IMR-90 (cell line): ENCODE data around the gene VWA7. TPM values are rescaled to one million over a fixed set of nuclear protein-coding genes. Genes with fewer than 3 reads are reported as not detected.

Source experiments
- ATAC-seq: fragments of 200-7000 bp; cut with Tn5 transposase; 2 replicates; pipeline ENCODE4 v1.9.1; 2020; ENCODE audit warnings: low read depth, mild to moderate bottlenecking, moderate library complexity
- BruUV-seq: library from RNA; stranded (reverse); fragments of 400-500 nt; replicated peaks from 2 replicates; lab custom pipeline; 2021; lab: Mats Ljungman, UMichigan
- CTCF ChIA-PET: fragments of 300-600 bp; formaldehyde crosslinking; extraction: SDS; loops from one replicate; lab custom pipeline; 2021; ENCODE audit warnings: antibody characterized with exemption; lab: Yijun Ruan, JAX
- POLR2A ChIA-PET: fragments of 300-600 bp; sonication (Branson Sonifier 250); formaldehyde crosslinking; loops from one replicate; lab custom pipeline; 2022; ENCODE audit warnings: antibody characterized with exemption; ENCODE audit not compliant: unreplicated experiment; lab: Charles Lee
- DNase-seq: peaks from one replicate; pipeline ENCODE4 v3.0.0; 2013
- H2AFZ ChIP-seq: replicated peaks from 2 replicates; pipeline ENCODE3; 2013; ENCODE audit warnings: low read length, mild to moderate bottlenecking; ENCODE audit not compliant: poor library complexity
- H2AK5ac ChIP-seq: 2 replicates; pipeline ENCODE4 v1.6.1; 2013; ENCODE audit warnings: low read depth, low read length, inconsistent platforms
- H2AK9ac ChIP-seq: replicated peaks from 2 replicates; pipeline ENCODE3; 2013; ENCODE audit warnings: mild to moderate bottlenecking, low read depth, low read length, moderate library complexity; ENCODE audit not compliant: poor library complexity
- H2BK120ac ChIP-seq: 2 replicates; pipeline ENCODE4 v1.6.1; 2013; ENCODE audit warnings: low read depth, low read length, inconsistent platforms
- H2BK15ac ChIP-seq: 3 replicates; pipeline ENCODE4 v1.6.1; 2013; ENCODE audit warnings: low read depth, low read length, inconsistent platforms
- H2BK20ac ChIP-seq: 2 replicates; pipeline ENCODE4 v1.6.1; 2013; ENCODE audit warnings: low read depth, mild to moderate bottlenecking, inconsistent platforms, low read length, moderate library complexity
- H2BK5ac ChIP-seq: 2 replicates; pipeline ENCODE4 v1.6.1; 2013; ENCODE audit warnings: mild to moderate bottlenecking, low read depth, low read length, inconsistent platforms; ENCODE audit not compliant: poor library complexity, severe bottlenecking
- H3K14ac ChIP-seq: replicated peaks from 2 replicates; pipeline ENCODE4 v1.6.1; 2013; ENCODE audit warnings: low read depth, low read length, inconsistent platforms
- H3K18ac ChIP-seq: 2 replicates; pipeline ENCODE4 v1.6.1; 2013; ENCODE audit warnings: low read depth, low read length, control low read depth
- H3K23ac ChIP-seq: 2 replicates; pipeline ENCODE4 v1.6.1; 2013; ENCODE audit warnings: low read depth, low read length, inconsistent platforms
- H3K27ac ChIP-seq: 2 replicates; pipeline ENCODE4 v1.5.1; 2013; ENCODE audit warnings: mild to moderate bottlenecking, control low read depth, low read length; ENCODE audit not compliant: insufficient read depth
- H3K27me3 ChIP-seq: 2 replicates; pipeline ENCODE4 v1.6.1; 2013; ENCODE audit warnings: low read length; ENCODE audit not compliant: control insufficient read depth, insufficient read depth
- H3K36me3 ChIP-seq: 2 replicates; pipeline ENCODE4 v1.6.1; 2013; ENCODE audit warnings: low read length, mixed read lengths; ENCODE audit not compliant: control insufficient read depth, insufficient read depth
- H3K4ac ChIP-seq: 2 replicates; pipeline ENCODE4 v1.6.1; 2013; ENCODE audit warnings: low read depth, low read length, inconsistent platforms
- H3K4me1 ChIP-seq: 2 replicates; pipeline ENCODE4 v1.6.1; 2013; ENCODE audit warnings: low read length, mixed read lengths; ENCODE audit not compliant: control insufficient read depth, insufficient read depth
- H3K4me2 ChIP-seq: 2 replicates; pipeline ENCODE4 v1.6.1; 2013; ENCODE audit warnings: low read depth, mild to moderate bottlenecking, control low read depth, low read length, moderate library complexity
- H3K4me3 ChIP-seq: 2 replicates; pipeline ENCODE4 v1.5.1; 2013; ENCODE audit warnings: low read depth, mild to moderate bottlenecking, control low read depth, low read length, moderate library complexity; ENCODE audit not compliant: insufficient read depth
- H3K56ac ChIP-seq: 2 replicates; pipeline ENCODE4 v1.6.1; 2013; ENCODE audit warnings: low read length, inconsistent platforms; ENCODE audit not compliant: insufficient read depth; ENCODE audit errors: extremely low read depth
- H3K79me1 ChIP-seq, 2 experiments: 2 replicates each; pipeline ENCODE4 v1.6.1; 2013; ENCODE audit warnings: low read length in 2 of 2, inconsistent platforms in 1 of 2, low read depth in 1 of 2
- H3K9ac ChIP-seq: 2 replicates; pipeline ENCODE4 v1.6.1; 2013; ENCODE audit warnings: low read depth, low read length, control low read depth
- H3K9me1 ChIP-seq: 2 replicates; pipeline ENCODE4 v1.6.1; 2013; ENCODE audit warnings: low read length, inconsistent platforms; ENCODE audit not compliant: insufficient read depth
- H3K9me3 ChIP-seq: 2 replicates; pipeline ENCODE4 v1.6.1; 2013; ENCODE audit warnings: low read length; ENCODE audit not compliant: control insufficient read depth, insufficient read depth
- H4K20me1 ChIP-seq: 2 replicates; pipeline ENCODE4 v1.6.1; 2013; ENCODE audit warnings: low read length, inconsistent platforms; ENCODE audit not compliant: insufficient read depth
- H4K5ac ChIP-seq: 2 replicates; pipeline ENCODE4 v1.6.1; 2013; ENCODE audit warnings: mild to moderate bottlenecking, low read depth, low read length, control low read depth
- H4K8ac ChIP-seq, 2 experiments: 2 replicates each; pipeline ENCODE4 v1.6.1; 2013; ENCODE audit warnings: low read depth in 2 of 2, low read length in 2 of 2, control low read depth in 1 of 2, inconsistent platforms in 1 of 2
- H4K91ac ChIP-seq: 2 replicates; pipeline ENCODE4 v1.6.1; 2013; ENCODE audit warnings: low read depth, low read length, inconsistent platforms; ENCODE audit not compliant: insufficient read depth
- BHLHE40 ChIP-seq: fragments of 150-350 bp; IDR thresholded peaks from 2 replicates; pipeline ENCODE4 v1.6.1; 2016; ENCODE audit warnings: mild to moderate bottlenecking, low read depth, low read length
- MXI1 ChIP-seq: IDR thresholded peaks from 2 replicates; pipeline ENCODE4 v1.6.1; 2012; ENCODE audit warnings: low read depth, mild to moderate bottlenecking, low read length, moderate library complexity, borderline replicate concordance
- NFE2L2 ChIP-seq: fragments of 150-350 bp; IDR thresholded peaks from 2 replicates; pipeline ENCODE4 v1.6.1; 2016; ENCODE audit warnings: low read depth, mild to moderate bottlenecking, low read length
- POLR2A ChIP-seq: IDR thresholded peaks from 2 replicates; pipeline ENCODE4 v1.6.1; 2012; ENCODE audit warnings: mild to moderate bottlenecking, low read depth, low read length
- RAD21 ChIP-seq: IDR thresholded peaks from 2 replicates; pipeline ENCODE4 v1.6.1; 2012; ENCODE audit warnings: low read length, improper control_type of control experiment
- RCOR1 ChIP-seq: IDR thresholded peaks from 2 replicates; pipeline ENCODE4 v1.6.1; 2012; ENCODE audit warnings: mild to moderate bottlenecking, low read length, improper control_type of control experiment; ENCODE audit not compliant: insufficient replicate concordance
- RFX5 ChIP-seq: IDR thresholded peaks from 2 replicates; pipeline ENCODE4 v1.8.0; 2012; ENCODE audit warnings: low read depth, mild to moderate bottlenecking, low read length, moderate library complexity
- SMC3 ChIP-seq: fragments of 150-350 bp; IDR thresholded peaks from 2 replicates; pipeline ENCODE4 v1.6.1; 2016; ENCODE audit warnings: low read depth, mild to moderate bottlenecking, antibody characterized with exemption, low read length, moderate library complexity
- WGBS, 2 experiments: methylation state at CpG; one replicate each; pipeline versions ENCODE4 v1.1.5 to v1.1.7; 2013; ENCODE audit warnings: missing lambda C conversion rate in 2 of 2; ENCODE audit not compliant: insufficient read length in 1 of 2; ENCODE audit errors: extremely low coverage in 2 of 2; 5-methylcytosine and 5-hydroxymethylcytosine counted together
- dilution Hi-C: fragments of 300-500 bp; cut with HindIII; formaldehyde crosslinking; loops from one replicate; pipeline ENCODE4 v1.14.3; 2018; ENCODE audit warnings: low sequenced_read_pairs; ENCODE audit not compliant: unreplicated experiment
- in situ Hi-C: fragments of 300-500 bp; cut with MboI; formaldehyde crosslinking; loops from 3 replicates; pipeline ENCODE4 v1.14.3; 2019; ENCODE audit warnings: low sequenced_read_pairs, inconsistent platforms, mixed read lengths
- intact Hi-C: fragments of 100-400 bp; cut with micrococcal nuclease; formaldehyde crosslinking; loops from 2 replicates; pipeline ENCODE4 v1.10.0; 2022
- polyA plus RNA-seq, 3 experiments: library from polyadenylated mRNA; depleted of rRNA; stranded (reverse); fragments of >200 nt; gene quantifications; 2 replicates each; pipeline ENCODE4 v1.2.3, GENCODE V29; 2012; ENCODE audit warnings: low replicate concordance in 1 of 3
- total RNA-seq: library from RNA; depleted of rRNA; stranded (reverse); fragments of >200 nt; gene quantifications from 2 replicates; pipeline ENCODE4 v1.2.3, GENCODE V29; 2012
- TF ChIP-seq, protein P1 (sequence below): fragments of 150-350 bp; IDR thresholded peaks from 2 replicates; pipeline ENCODE4 v1.6.1; 2016; ENCODE audit warnings: low read depth, mild to moderate bottlenecking, low read length, moderate library complexity, borderline replicate concordance
- TF ChIP-seq, protein P2 (sequence below): conservative IDR thresholded peaks from 2 replicates; pipeline ENCODE4 v1.5.1; 2012; ENCODE audit warnings: mild to moderate bottlenecking, low read depth, low read length, improper control_type of control experiment
- TF ChIP-seq, protein P3 (sequence below): fragments of 150-350 bp; IDR thresholded peaks from 2 replicates; pipeline ENCODE4 v1.6.1; 2017; ENCODE audit warnings: mild to moderate bottlenecking, antibody characterized with exemption, low read length, low read depth

Gene VWA7
- total and polyA plus RNA-seq, 2 of the 4 experiments (the other 2 are of a cell fraction) = under 0.01 to 1.4 TPM

- no TSS peak for BruUV-seq
- Histone ChIP-seq H3K79me1 (0 out of 4 replicates have a peak, but pooled peaks cover 0 to 2% of the 10 kb centered on the region in 2 experiments), H2BK15ac (no peak overlapping the region), H3K4ac (no peak overlapping the region), H2BK5ac (no peak overlapping the region), H4K20me1 (no peaks in the 10 kb centered on the region), H4K91ac (no peak overlapping the region), H3K4me1 (peaks cover 10% of the 10 kb centered on the region), H4K8ac (no peak overlapping the region), H2BK20ac (no peak overlapping the region), H3K56ac (no peak overlapping the region), H3K23ac (no peak overlapping the region), H3K36me3 (peaks cover 48% of the 10 kb centered on the region), H3K27me3 (no peaks in the 10 kb centered on the region), H3K9ac (no peak overlapping the region), H3K14ac (no peak overlapping the region), H3K4me2 (no peak overlapping the region), H3K18ac (no peak overlapping the region), H4K5ac (no peak overlapping the region), H2BK120ac (no peak overlapping the region), H3K27ac (no peak overlapping the region), H3K4me3 (no peak overlapping the region), H2AFZ (no peak overlapping the region), H3K9me3 (no peaks in the 10 kb centered on the region), H2AK5ac (no peak overlapping the region), H2AK9ac (no peak overlapping the region), H3K9me1 (0 out of 2 replicates have a peak, but pooled peaks cover 8% of the 10 kb centered on the region)
- ATAC-seq = no peak
- no peak for TF ChIP-seq RFX5
- TF ChIP-seq RAD21 = no peak
- TF ChIP-seq, protein P1, sequence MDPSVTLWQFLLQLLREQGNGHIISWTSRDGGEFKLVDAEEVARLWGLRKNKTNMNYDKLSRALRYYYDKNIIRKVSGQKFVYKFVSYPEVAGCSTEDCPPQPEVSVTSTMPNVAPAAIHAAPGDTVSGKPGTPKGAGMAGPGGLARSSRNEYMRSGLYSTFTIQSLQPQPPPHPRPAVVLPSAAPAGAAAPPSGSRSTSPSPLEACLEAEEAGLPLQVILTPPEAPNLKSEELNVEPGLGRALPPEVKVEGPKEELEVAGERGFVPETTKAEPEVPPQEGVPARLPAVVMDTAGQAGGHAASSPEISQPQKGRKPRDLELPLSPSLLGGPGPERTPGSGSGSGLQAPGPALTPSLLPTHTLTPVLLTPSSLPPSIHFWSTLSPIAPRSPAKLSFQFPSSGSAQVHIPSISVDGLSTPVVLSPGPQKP = no peak
- TF ChIP-seq, protein P2, sequence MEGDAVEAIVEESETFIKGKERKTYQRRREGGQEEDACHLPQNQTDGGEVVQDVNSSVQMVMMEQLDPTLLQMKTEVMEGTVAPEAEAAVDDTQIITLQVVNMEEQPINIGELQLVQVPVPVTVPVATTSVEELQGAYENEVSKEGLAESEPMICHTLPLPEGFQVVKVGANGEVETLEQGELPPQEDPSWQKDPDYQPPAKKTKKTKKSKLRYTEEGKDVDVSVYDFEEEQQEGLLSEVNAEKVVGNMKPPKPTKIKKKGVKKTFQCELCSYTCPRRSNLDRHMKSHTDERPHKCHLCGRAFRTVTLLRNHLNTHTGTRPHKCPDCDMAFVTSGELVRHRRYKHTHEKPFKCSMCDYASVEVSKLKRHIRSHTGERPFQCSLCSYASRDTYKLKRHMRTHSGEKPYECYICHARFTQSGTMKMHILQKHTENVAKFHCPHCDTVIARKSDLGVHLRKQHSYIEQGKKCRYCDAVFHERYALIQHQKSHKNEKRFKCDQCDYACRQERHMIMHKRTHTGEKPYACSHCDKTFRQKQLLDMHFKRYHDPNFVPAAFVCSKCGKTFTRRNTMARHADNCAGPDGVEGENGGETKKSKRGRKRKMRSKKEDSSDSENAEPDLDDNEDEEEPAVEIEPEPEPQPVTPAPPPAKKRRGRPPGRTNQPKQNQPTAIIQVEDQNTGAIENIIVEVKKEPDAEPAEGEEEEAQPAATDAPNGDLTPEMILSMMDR = no peak
- no peak for TF ChIP-seq NFE2L2
- no peak for TF ChIP-seq RCOR1
- no peak for TF ChIP-seq SMC3
- TF ChIP-seq POLR2A = no peak
- no peak for TF ChIP-seq BHLHE40
- TF ChIP-seq MXI1 = no peak
- TF ChIP-seq, protein P3, sequence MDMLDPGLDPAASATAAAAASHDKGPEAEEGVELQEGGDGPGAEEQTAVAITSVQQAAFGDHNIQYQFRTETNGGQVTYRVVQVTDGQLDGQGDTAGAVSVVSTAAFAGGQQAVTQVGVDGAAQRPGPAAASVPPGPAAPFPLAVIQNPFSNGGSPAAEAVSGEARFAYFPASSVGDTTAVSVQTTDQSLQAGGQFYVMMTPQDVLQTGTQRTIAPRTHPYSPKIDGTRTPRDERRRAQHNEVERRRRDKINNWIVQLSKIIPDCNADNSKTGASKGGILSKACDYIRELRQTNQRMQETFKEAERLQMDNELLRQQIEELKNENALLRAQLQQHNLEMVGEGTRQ = no peak
- 100% methylated on average over 1 of the region's 5 CpGs; no CpG with 5 or more reads in 1 of the 2 experiments for WGBS, 2 experiments
- intact Hi-C loops = no loop called here
- dilution Hi-C loops = no loop called here
- in situ Hi-C loops = no loop called here
- ChIA-PET POLR2A (no interaction called here), CTCF (no interaction called here)
- no peak for DNase-seq
Observed at GRCh38 chr6:31778193-31778592, 1.1 kb upstream of the VWA7 start.
